ENCODE measurements around the gene ZNF668.

Gene ZNF668

GRCh38 chr16:31080756-31081419 is 6.8 kb upstream of the ZNF668 start:
- DNase-seq: no peak

GRCh38 chr16:31080035-31080629 is 6.1 kb upstream of the ZNF668 start:
- DNase-seq: no peak

- DNase-seq: no peak
Observed at GRCh38 chr16:31079342-31079944, 5.4 kb upstream of the ZNF668 start.

- no peak for DNase-seq
Observed at GRCh38 chr16:31078597-31079341, 4.7 kb upstream of the ZNF668 start.

GRCh38 chr16:31077592-31078396 is 3.8 kb upstream of the ZNF668 start:
- DNase-seq: no peak

DNA sequence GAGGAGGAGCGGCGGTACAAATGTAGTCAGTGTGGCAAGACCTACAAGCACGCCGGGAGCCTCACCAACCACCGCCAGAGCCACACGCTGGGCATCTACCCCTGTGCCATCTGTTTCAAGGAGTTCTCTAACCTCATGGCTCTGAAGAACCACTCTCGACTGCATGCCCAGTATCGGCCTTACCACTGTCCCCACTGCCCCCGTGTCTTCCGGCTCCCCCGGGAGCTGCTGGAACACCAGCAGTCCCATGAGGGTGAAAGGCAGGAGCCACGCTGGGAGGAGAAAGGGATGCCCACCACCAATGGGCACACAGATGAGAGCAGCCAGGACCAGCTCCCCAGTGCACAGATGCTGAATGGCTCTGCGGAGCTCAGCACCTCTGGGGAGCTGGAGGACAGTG is 3.0 kb upstream of the ZNF668 start:
- DNase-seq: no peak

- no peak for DNase-seq
Observed at GRCh38 chr16:31076319-31076718, 2.3 kb upstream of the ZNF668 start.

- DNase-seq: no peak
Observed at GRCh38 chr16:31074814-31075183, 759 bp upstream of the ZNF668 start.

- peak; percentile 87 for DNase-seq
Observed at GRCh38 chr16:31073142-31073969, 684 bp downstream of the ZNF668 start.

GRCh38 chr16:31072540-31073141 is 1.4 kb downstream of the ZNF668 start:
- no peak for DNase-seq

DNA sequence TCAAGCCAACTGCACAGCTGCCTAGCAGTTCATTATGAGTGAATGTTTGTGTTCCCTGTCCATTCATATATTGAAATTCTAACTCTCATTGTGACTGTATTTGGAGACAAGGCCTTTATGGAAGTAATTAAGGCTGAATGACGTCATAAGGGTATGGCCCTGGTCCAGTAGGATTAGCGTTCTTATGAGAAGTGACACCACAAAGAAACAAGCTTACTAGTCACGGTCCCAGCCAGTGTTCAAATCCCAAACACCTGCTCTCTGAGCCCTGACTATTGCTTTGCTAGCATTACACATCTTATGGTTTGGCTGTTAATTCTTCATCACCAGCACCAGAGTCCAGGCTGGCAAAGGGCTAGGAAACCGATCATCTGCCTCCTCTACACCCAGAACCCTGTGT is 2.2 kb downstream of the ZNF668 start:
- DNase-seq: no peak

DNA sequence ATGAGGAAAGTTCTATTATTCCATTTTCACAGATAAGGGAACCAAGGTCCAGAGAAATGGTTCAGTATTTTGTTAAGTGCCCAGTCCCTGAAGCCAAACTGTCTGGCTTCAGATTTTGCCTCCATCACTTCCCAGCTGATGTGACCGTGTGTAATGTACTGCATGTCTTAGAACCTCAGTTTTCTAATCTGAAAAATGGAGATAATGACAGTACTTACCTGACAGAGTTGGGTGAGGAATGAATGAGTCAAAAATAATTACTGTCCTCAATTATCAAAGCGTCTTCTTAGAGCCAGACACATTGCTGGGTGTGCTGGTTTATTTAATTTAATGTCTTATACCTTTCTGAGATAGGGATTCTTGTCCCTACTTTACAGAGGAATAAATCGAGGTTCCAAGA is 6.7 kb downstream of the ZNF668 start:
- no peak for DNase-seq

DNA sequence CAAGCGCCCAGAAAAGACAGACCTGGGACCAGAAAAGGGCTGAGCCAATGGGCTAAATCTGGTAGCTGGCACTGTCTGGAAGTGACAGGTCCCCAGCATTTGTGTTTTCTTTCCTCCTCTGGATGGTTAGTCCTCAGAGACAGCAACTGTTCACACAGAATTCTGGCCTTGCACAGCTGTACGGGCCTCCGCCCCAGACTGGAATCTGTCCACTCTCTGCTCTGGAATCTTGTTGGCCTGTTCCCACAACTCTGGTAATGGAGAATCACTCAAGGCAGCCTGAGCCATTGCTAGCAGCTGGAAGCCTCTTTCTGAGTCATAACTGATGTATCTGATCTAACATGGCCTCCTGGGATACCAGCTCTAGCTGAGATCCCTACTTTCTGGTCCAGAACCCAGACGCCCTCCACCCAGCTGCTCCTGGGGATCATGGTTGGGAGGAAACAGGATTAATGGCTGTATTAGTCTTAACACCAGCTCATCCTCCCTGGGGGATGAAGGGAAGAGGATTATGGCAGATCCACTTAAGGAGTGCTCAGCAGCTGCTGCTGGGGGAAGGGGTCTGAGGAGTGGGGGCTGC is 9.1 kb downstream of the ZNF668 start:
- DNase-seq: no peak

DNA sequence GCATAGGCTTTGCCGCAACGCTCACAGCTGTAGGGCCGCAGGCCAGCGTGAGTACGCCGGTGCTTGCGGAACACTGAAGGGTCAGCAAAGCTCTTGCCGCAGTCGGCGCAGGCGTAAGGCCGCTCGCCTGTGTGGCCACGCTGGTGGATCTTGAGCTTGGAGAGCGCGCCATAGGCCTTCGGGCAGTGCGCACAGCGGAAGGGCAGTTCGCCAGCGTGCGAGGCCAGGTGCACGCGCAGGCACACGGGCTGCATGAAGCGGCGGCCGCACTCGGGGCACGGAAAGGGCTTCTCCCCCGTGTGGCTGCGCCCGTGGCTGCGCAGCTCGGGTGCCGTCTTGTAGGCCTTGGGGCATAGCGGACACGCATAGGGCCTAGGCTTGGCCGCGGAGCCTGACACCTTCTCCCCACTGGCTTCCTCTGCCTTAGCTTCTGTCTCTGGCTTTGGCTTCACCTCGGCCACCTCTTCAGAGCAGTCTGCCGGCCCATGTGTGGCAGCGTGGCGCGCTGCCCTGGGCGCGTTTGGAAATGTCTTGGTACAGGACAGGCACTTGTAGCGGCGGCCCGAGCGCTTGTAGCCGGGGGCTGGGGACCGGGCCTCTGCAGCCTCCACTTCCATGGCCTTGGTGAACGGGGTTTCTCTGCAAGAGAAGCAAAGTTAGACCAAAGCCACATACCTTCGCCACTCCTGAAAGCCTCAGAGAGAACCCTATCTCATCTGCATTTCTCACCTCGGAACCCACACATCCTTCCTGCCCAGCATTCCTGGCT is 10.0 kb downstream of the ZNF668 start:
- no peak for DNase-seq

- no peak for DNase-seq
Observed at GRCh38 chr16:31063495-31063842, 10.6 kb downstream of the ZNF668 start.

- no peak for DNase-seq
Observed at GRCh38 chr16:31061813-31062440, 12.1 kb downstream of the ZNF668 start.

DNA sequence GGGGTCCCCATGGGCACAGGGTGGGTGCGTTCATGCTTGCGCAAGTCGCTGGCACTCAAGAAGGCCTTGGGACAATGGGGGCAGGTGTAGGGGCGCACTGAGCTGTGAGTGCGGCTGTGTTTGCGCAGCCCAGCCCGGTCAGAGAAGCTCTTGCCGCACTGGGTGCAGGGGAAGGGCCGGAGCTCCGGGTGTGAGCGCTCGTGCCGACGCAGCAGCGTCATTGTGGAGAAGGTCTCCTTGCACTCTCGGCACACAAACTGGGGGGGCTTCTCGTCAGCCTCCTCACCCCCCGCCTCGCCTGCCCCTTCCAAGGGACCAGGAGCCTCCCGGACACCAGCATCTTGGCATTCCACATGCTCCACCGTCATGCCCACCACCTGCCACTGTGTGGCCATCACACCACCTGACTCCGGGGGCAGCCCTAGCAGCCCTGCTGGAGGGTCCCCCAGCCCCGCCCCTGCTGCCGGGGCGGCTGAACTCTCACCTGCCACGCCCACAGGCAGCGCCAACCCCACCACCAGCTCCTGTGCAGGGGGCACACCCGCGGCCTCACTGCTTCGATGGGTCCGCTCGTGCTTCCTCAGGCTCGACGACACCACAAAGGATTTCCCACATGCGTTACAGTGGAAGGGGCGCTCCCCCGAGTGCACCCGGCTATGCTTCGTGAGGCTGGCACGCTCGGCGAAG is 12.8 kb downstream of the ZNF668 start:
- DNase-seq: no peak

DNA sequence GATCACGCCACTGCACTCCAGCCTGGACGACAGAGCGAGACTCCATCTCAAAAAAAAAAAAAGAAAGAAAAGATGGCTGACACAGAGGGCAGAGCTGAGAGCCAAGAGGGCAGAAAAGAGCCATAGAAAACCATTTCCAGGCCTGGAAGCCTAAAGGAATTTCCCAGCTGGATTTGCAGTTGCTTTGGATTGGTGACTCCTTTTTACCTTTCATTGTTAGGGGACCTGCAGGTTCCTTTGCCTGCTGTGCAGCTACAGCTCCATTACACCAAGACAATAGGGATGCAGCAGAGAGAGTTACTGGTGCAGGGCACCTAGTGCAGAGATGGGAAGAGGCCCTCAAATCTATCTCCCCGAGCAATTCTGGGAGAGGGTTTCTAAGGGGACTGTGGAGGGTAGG is 18.4 kb downstream of the ZNF668 start:
- DNase-seq: no peak

- DNase-seq: no peak
Observed at GRCh38 chr16:31052114-31052513, 21.9 kb downstream of the ZNF668 start.
